Activated CD8-positive, alpha-beta T cell treated with anti-CD3 and anti-CD28 coated beads for 36 hours (primary cell): ENCODE data around the gene SYT17. TPM values are rescaled to one million over a fixed set of nuclear protein-coding genes. Genes with fewer than 3 reads are reported as not detected.

Experiments
- ATAC-seq: fragments of 200-7000 bp; cut with Tn5 transposase; one replicate; pipeline ENCODE4 v1.10.0; 2021; ENCODE audit warnings: mild to moderate bottlenecking, moderate library complexity
- CTCF ChIA-PET: fragments of 350-600 bp; sonication (Branson Sonifier 250); formaldehyde crosslinking; loops from one replicate; lab custom pipeline; 2021; ENCODE audit warnings: antibody characterized with exemption; lab: Charles Lee
- POLR2A ChIA-PET: fragments of 350-600 bp; sonication (Branson Sonifier 250); formaldehyde crosslinking; loops from one replicate; lab custom pipeline; 2021; ENCODE audit warnings: antibody characterized with exemption; lab: Charles Lee
- DNase-seq: peaks from one replicate; pipeline ENCODE4 v3.0.0-alpha.2; 2020
- H3K27ac Mint-ChIP-seq: one replicate; pipeline ENCODE4 v1.8.0; 2021; ENCODE audit warnings: mild to moderate bottlenecking, mixed read lengths
- H3K27me3 Mint-ChIP-seq: one replicate; pipeline ENCODE4 v1.8.0; 2021; ENCODE audit warnings: mixed read lengths
- H3K36me3 Mint-ChIP-seq: one replicate; pipeline ENCODE4 v1.8.0; 2021; ENCODE audit warnings: low read depth, mixed read lengths
- H3K4me1 Mint-ChIP-seq: one replicate; pipeline ENCODE4 v1.8.0; 2021; ENCODE audit warnings: low read depth, mixed read lengths
- H3K4me3 Mint-ChIP-seq: one replicate; pipeline ENCODE4 v1.8.0; 2021; ENCODE audit warnings: mild to moderate bottlenecking, moderate library complexity, mixed read lengths
- H3K9me3 Mint-ChIP-seq: one replicate; pipeline ENCODE4 v1.8.0; 2021; ENCODE audit warnings: mixed read lengths
- intact Hi-C: fragments of 100-400 bp; cut with micrococcal nuclease; formaldehyde crosslinking; loops from one replicate; pipeline ENCODE4 v1.10.0; 2022
- total RNA-seq, 2 experiments: library from RNA; stranded (reverse); gene quantifications; one replicate each; pipeline ENCODE4 v1.2.3, GENCODE V29; 2021
- TF ChIP-seq, protein P1 (sequence below): fragments of 200-600 bp; IDR thresholded peaks from one replicate; pipeline ENCODE4 v1.8.0; 2022; ENCODE audit warnings: antibody characterized with exemption, mild to moderate bottlenecking

SYT17 gene
- total RNA-seq, 2 experiments from 2014 or later: 0.59 TPM; not detected in 1

DNA sequence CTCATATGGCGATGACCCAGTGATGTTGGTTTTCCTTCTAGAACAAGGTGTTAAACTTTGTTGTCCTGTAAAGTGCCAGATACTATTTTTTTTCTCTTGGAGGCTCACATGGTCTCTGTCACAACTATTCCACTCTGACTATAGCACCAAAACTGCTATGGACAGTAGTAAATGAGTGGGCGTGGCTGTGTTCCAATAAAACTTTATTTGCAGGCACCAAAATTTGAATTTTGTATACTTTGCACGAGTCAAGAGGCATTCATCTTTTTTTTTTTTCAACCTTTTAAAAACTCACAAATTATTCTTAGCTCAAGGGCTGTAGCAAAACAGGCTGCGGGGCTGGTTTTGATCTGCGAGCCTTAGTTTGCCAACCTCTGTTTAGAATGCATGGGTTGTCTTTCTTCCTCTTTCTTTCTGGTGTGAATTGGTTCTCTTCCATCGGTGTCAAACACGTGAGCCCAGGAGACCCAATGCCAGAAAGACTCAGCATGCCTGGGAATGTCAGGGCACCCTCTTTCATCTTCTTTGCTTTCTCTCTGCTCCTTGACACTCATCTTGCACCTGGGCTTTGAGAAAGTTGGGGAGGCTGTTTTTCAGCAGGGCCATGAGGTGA, 2.1 kb downstream of the SYT17 start:
- ChIA-PET CTCF (interaction anchor here (1.0 kb wide), 1 partner anchor 8 kb away, joined by 3 read pairs; no protein-coding TSS in a partner anchor), POLR2A (no interaction called here)
- no peak for DNase-seq

DNA sequence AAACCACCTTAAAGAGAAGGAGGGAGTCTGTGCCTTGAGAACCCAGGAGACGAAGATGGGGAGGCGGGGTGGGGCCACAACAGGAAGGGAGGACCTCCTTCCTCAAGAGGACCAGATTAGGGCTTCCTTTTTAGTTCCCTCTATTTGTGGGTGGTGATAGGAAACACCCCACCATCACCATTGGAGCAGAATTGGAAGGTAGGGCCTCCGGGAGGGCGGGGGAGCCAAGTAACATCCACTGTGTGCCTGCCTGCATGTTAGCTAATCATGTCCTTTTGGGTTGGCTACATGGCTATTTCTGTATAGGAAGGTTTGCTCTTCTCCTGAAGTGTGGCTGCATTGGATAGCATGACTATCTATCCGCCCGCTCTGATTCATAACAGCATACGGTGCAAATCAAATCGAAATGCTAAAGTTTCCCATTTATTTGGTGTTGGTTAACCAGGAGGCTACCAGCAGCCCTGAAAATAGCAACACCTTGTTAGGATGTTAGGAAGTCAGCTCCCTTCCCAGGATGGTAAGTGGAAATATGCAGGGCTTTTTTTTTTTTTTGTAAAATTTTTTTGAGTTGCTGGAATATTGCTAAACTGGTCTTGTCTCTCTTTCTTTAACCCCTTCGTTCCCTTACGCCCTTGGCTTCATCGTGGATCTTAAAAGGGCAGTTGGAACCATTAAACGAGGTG, 4.2 kb downstream of the SYT17 start:
- H3K36me3 Mint-ChIP-seq: no peaks in the 10 kb centered on the region
- no peak overlapping the region for H3K27ac Mint-ChIP-seq
- H3K4me3 Mint-ChIP-seq: no peak overlapping the region
- ATAC-seq (no peak), DNase-seq (no peak)
- no peaks in the 10 kb centered on the region for H3K9me3 Mint-ChIP-seq
- TF ChIP-seq, protein P1, sequence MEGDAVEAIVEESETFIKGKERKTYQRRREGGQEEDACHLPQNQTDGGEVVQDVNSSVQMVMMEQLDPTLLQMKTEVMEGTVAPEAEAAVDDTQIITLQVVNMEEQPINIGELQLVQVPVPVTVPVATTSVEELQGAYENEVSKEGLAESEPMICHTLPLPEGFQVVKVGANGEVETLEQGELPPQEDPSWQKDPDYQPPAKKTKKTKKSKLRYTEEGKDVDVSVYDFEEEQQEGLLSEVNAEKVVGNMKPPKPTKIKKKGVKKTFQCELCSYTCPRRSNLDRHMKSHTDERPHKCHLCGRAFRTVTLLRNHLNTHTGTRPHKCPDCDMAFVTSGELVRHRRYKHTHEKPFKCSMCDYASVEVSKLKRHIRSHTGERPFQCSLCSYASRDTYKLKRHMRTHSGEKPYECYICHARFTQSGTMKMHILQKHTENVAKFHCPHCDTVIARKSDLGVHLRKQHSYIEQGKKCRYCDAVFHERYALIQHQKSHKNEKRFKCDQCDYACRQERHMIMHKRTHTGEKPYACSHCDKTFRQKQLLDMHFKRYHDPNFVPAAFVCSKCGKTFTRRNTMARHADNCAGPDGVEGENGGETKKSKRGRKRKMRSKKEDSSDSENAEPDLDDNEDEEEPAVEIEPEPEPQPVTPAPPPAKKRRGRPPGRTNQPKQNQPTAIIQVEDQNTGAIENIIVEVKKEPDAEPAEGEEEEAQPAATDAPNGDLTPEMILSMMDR: no peak
- POLR2A ChIA-PET: interaction anchor here (0.6 to 0.7 kb wide), 2 partner anchors 90 to 397 kb away, joined by 3 to 5 read pairs; no protein-coding TSS in a partner anchor
- intact Hi-C loops: no loop called here
- H3K4me1 Mint-ChIP-seq: no peaks in the 10 kb centered on the region
- CTCF ChIA-PET: no interaction called here
- H3K27me3 Mint-ChIP-seq: peaks cover 14% of the 10 kb centered on the region

More for the DNA sequence above, 2.1 kb downstream of the SYT17 start:
- no peak overlapping the region for H3K4me3 Mint-ChIP-seq
- peaks cover 14% of the 10 kb centered on the region for H3K27me3 Mint-ChIP-seq
- no peak overlapping the region for H3K27ac Mint-ChIP-seq
- ATAC-seq: no peak
- TF ChIP-seq, protein P1: no peak
- intact Hi-C loops: no loop called here
- no peaks in the 10 kb centered on the region for H3K9me3 Mint-ChIP-seq
- H3K4me1 Mint-ChIP-seq: no peaks in the 10 kb centered on the region
- no peaks in the 10 kb centered on the region for H3K36me3 Mint-ChIP-seq

DNA sequence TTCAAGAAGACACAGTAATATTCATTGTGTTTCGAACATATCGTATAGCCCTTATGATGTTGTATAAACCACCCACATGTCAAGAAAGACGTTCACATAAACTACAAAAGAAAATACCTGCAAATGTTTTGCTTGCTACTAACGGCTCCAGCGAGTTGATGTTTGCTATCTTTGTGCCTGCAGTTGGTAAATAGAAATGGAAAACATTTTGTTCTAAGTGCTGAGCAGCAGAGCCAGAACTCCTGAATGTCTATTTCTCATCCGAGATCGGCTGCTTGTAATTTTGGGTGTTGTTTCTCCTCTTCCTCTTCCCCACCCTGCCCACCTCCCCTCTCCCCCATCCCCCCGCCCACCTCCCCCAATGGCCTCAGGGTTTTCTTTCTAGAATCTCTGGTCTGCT, 5.0 kb downstream of the SYT17 start:
- H3K36me3 Mint-ChIP-seq: no peaks in the 10 kb centered on the region
- POLR2A ChIA-PET: no interaction called here

DNA sequence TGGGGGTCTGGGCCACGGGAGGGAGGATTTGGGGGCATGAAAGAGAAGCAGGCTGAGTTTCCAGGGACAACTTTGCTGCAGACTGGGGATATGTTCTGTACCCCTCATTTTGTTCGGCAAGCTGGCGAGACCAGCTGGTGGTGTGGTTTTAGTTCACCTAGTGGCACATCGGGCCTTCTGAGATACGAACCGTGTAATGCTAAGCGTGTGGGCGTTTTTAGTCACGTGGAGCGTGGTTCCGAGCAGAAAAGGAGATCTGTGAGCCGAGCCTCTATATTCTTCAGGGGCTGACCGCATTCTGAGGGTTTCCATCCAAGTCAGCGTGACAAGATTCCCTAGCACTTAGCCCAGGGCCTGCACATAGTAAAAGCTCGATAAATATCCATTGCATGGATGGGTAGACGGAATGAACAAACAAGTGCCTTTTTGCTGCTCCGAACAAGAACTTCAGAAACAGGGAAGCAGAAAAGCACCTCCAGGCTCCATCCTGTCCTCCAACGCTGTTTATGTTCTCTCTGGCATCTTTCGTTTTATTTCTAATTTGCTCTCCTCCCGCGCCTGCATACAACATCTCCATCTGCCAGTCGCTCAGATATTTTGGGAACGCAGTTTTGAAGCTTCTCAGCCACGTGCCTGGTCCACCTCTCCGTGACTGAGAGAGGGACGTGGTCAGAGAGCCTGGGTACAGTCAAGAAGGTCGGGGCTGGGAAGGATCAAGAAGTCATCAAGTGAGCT, 5.8 kb downstream of the SYT17 start:
- ChIA-PET POLR2A (no interaction called here), CTCF (no interaction called here)
- ATAC-seq (no peak), DNase-seq (no peak)
- Mint-ChIP-seq H3K27ac (no peak overlapping the region), H3K4me3 (no peak overlapping the region), H3K36me3 (no peaks in the 10 kb centered on the region), H3K4me1 (no peaks in the 10 kb centered on the region), H3K27me3 (peaks cover 14% of the 10 kb centered on the region), H3K9me3 (no peaks in the 10 kb centered on the region)
- TF ChIP-seq, protein P1: no peak
- intact Hi-C loops: no loop called here

More for the DNA sequence above, 5.0 kb downstream of the SYT17 start:
- CTCF ChIA-PET: no interaction called here
- DNase-seq: no peak
- Mint-ChIP-seq H3K4me1 (no peaks in the 10 kb centered on the region), H3K27ac (no peak overlapping the region), H3K9me3 (no peaks in the 10 kb centered on the region), H3K4me3 (no peak overlapping the region), H3K27me3 (peaks cover 14% of the 10 kb centered on the region)
- no peak for ATAC-seq
- intact Hi-C loops: no loop called here
- TF ChIP-seq, protein P1: no peak
